ENCODE measurements around the gene CLEC18A. TPM values are rescaled to one million over a fixed set of nuclear protein-coding genes. Genes with fewer than 3 reads are reported as not detected.

CLEC18A gene
- polyA plus RNA-seq, 2 of the 4 experiments (the other 2 are of a cell fraction): 0.23 TPM; not detected in 1

DNA sequence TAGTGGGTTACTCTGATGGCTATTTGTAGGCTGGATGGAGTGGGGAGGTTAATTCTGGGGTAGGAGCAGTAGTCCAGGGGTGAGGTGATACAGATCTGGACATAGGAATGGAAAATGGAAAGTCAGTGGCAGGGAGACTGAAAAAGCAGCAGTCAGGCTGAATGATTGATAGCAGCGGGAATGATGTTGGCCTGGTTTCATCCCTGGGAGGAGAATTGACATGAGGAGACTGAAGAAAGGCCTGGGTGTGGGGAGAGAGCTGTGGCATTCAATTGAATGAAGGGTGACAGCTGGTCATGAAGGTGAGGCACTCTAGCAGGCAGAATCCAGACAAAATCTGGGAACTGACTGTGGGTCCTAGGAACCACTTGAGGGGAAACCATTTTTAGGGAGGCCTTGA lies 34.7 kb upstream of the CLEC18A start:
- no peaks in the 10 kb centered on the region for H3K9me3 ChIP-seq
- WGBS (ENCODE audit: missing lambda C conversion rate): 87% methylated on average over 1 of the region's 1 CpG
- H3K27ac ChIP-seq: peak overlapping the region; percentile 59 to 84; a peak in 3 of 6 replicates
- H3K4me3 ChIP-seq: no peak overlapping the region
- ChIA-PET POLR2A (no interaction called here), CTCF (interaction anchor here (0.6 to 8.9 kb wide), 2 partner anchors 14 to 57 kb away, joined by 3 to 50 read pairs; no protein-coding TSS in a partner anchor)
- H3K4me1 ChIP-seq: peaks cover 21% of the 10 kb centered on the region
- FAIRE-seq (no peak), ATAC-seq (no peak), DNase-seq (ENCODE audit: low read depth in 1 of 2, low spot score in 1 of 2) (no peak)
- H3K4me2 ChIP-seq: peak overlapping the region; percentile 63; the same call in 1 of the 3 replicates
- TF ChIP-seq CHD4 (IDR thresholded peaks at IDR 0.05; ENCODE audit: borderline replicate concordance) (no peak), CHD2 (IDR thresholded peaks at IDR 0.05; ENCODE audit: low read length, partially characterized antibody) (no peak), FOSL2 (IDR thresholded peaks at IDR 0.05) (no peak), FOSL2 (CRISPR knock-in tag; IDR thresholded peaks at IDR 0.05) (no peak), JUNB (IDR thresholded peaks at IDR 0.05) (no peak), CEBPB (IDR thresholded peaks at IDR 0.05) (no peak), HOXA7 (CRISPR knock-in tag; IDR thresholded peaks at IDR 0.05) (no peak), CBX2 (IDR thresholded peaks at IDR 0.05; ENCODE audit: borderline replicate concordance, low read depth) (no peak), KDM1A (IDR thresholded peaks at IDR 0.05; ENCODE audit: low read depth) (no peak), ZNF302 (CRISPR knock-in tag; IDR thresholded peaks at IDR 0.05) (no peak), TP53 (CRISPR knock-in tag; IDR thresholded peaks at IDR 0.05) (no peak), RNF2 (IDR thresholded peaks at IDR 0.05; ENCODE audit: borderline replicate concordance, low read depth) (no peak), MAZ (IDR thresholded peaks at IDR 0.05; ENCODE audit: borderline replicate concordance, low read depth, low read length) (no peak), ZFP36 (IDR thresholded peaks at IDR 0.05; ENCODE audit: borderline replicate concordance, partially characterized antibody) (no peak), RFX5 (IDR thresholded peaks at IDR 0.05) (no peak), POLR2AphosphoS2 (conservative IDR thresholded peaks at IDR 0.05; ENCODE audit: low read length) (no peak)
- TF ChIP-seq, protein P1, sequence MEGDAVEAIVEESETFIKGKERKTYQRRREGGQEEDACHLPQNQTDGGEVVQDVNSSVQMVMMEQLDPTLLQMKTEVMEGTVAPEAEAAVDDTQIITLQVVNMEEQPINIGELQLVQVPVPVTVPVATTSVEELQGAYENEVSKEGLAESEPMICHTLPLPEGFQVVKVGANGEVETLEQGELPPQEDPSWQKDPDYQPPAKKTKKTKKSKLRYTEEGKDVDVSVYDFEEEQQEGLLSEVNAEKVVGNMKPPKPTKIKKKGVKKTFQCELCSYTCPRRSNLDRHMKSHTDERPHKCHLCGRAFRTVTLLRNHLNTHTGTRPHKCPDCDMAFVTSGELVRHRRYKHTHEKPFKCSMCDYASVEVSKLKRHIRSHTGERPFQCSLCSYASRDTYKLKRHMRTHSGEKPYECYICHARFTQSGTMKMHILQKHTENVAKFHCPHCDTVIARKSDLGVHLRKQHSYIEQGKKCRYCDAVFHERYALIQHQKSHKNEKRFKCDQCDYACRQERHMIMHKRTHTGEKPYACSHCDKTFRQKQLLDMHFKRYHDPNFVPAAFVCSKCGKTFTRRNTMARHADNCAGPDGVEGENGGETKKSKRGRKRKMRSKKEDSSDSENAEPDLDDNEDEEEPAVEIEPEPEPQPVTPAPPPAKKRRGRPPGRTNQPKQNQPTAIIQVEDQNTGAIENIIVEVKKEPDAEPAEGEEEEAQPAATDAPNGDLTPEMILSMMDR (IDR thresholded peaks at IDR 0.05): no peak
- TF ChIP-seq, protein P2, sequence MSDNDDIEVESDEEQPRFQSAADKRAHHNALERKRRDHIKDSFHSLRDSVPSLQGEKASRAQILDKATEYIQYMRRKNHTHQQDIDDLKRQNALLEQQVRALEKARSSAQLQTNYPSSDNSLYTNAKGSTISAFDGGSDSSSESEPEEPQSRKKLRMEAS (IDR thresholded peaks at IDR 0.05): no peak
- TF ChIP-seq, protein P3, sequence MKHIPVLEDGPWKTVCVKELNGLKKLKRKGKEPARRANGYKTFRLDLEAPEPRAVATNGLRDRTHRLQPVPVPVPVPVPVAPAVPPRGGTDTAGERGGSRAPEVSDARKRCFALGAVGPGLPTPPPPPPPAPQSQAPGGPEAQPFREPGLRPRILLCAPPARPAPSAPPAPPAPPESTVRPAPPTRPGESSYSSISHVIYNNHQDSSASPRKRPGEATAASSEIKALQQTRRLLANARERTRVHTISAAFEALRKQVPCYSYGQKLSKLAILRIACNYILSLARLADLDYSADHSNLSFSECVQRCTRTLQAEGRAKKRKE (CRISPR knock-in tag; IDR thresholded peaks at IDR 0.05; ENCODE audit: low read depth): no peak
- TF ChIP-seq, protein P4, sequence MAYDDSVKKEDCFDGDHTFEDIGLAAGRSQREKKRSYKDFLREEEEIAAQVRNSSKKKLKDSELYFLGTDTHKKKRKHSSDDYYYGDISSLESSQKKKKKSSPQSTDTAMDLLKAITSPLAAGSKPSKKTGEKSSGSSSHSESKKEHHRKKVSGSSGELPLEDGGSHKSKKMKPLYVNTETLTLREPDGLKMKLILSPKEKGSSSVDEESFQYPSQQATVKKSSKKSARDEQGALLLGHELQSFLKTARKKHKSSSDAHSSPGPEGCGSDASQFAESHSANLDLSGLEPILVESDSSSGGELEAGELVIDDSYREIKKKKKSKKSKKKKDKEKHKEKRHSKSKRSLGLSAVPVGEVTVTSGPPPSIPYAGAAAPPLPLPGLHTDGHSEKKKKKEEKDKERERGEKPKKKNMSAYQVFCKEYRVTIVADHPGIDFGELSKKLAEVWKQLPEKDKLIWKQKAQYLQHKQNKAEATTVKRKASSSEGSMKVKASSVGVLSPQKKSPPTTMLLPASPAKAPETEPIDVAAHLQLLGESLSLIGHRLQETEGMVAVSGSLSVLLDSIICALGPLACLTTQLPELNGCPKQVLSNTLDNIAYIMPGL (CRISPR knock-in tag; IDR thresholded peaks at IDR 0.05; ENCODE audit: borderline replicate concordance): no peak
- TF ChIP-seq, protein P5, sequence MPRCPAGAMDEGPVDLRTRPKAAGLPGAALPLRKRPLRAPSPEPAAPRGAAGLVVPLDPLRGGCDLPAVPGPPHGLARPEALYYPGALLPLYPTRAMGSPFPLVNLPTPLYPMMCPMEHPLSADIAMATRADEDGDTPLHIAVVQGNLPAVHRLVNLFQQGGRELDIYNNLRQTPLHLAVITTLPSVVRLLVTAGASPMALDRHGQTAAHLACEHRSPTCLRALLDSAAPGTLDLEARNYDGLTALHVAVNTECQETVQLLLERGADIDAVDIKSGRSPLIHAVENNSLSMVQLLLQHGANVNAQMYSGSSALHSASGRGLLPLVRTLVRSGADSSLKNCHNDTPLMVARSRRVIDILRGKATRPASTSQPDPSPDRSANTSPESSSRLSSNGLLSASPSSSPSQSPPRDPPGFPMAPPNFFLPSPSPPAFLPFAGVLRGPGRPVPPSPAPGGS (IDR thresholded peaks at IDR 0.05): no peak

DNA sequence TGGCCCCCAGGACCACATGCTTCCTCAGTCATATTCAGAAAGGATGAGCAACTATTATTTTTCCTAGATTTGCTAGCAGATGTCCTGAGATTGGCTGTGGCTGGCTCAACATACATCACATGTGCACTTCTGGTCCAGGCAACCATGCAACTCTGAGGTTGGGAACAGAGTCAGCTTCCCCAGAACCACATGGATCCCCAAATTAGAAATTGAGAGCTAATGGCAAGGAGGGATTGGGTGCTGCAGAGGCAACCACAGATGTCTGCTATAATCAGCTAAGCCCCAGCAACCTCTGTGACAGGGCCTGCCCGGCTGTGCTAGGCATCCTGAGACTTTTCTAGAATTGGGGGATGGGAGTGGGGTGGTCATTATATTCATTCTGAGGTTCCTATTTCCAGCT lies 33.8 kb upstream of the CLEC18A start:
- Histone ChIP-seq H3K27ac (peak overlapping the region; percentile 59 to 84), H3K4me1 (peaks cover 21% of the 10 kb centered on the region), H3K4me3 (no peak overlapping the region), H3K9me3 (no peaks in the 10 kb centered on the region), H3K4me2 (peak overlapping the region; percentile 63)
- ATAC-seq (peak; percentile 47; a peak in 4 of 6 replicates), FAIRE-seq (no peak), DNase-seq (ENCODE audit: low read depth in 1 of 2, low spot score in 1 of 2) (no peak)
- POLR2A ChIA-PET: no interaction called here
- CTCF ChIA-PET: interaction anchor here (0.6 to 8.9 kb wide), 5 partner anchors 11 to 208 kb away, joined by 3 to 50 read pairs (median 4); no protein-coding TSS in a partner anchor
- TF ChIP-seq ZFP36 (IDR thresholded peaks at IDR 0.05; ENCODE audit: borderline replicate concordance, partially characterized antibody): no peak
- no peak for TF ChIP-seq CHD2 (IDR thresholded peaks at IDR 0.05; ENCODE audit: low read length, partially characterized antibody)
- no peak for TF ChIP-seq HOXB5 (CRISPR knock-in tag; IDR thresholded peaks at IDR 0.05)
- WGBS (ENCODE audit: missing lambda C conversion rate): 60% methylated on average over 1 of the region's 1 CpG
